HT-29 (cell line): Measurements from ENCODE around the gene STARD5. TPM values are rescaled to one million over a fixed set of nuclear protein-coding genes. Genes with fewer than 3 reads are reported as not detected.
A peak's percentile ranks its signal among the peaks of the same experiment; 100 is the strongest.
"Not testable (repeated sequence)": the region's sequence is repeated elsewhere in the genome, so short reads cannot be mapped to it uniquely, and the experiment has no call there.

Source experiments
- DNase-seq: peaks from one replicate; pipeline ENCODE4 v3.0.0-alpha.2; 2015; ENCODE audit warnings: low spot score
- total RNA-seq: library from RNA; depleted of rRNA; stranded (reverse); fragments of >200 nt; shearing (Covaris generic); gene quantifications from 2 replicates; pipeline ENCODE4 v1.2.3, GENCODE V29; 2014

Gene STARD5
- total RNA-seq, 1 experiment from 2014 or later, result 1.3 TPM

GRCh38 chr15:81337713-81338157 lies 13.8 kb upstream of the STARD5 start:
- DNase-seq, result no peak

GRCh38 chr15:81337241-81337640 lies 13.3 kb upstream of the STARD5 start:
- no peak for DNase-seq

GRCh38 chr15:81336568-81336967 lies 12.6 kb upstream of the STARD5 start:
- peak; percentile 17 for DNase-seq

GRCh38 chr15:81335631-81336030 lies 11.7 kb upstream of the STARD5 start:
- DNase-seq, result no peak

- DNase-seq, result no peak
These were observed 11.0 kb upstream of the STARD5 start for GRCh38 chr15:81334768-81335435.

GRCh38 chr15:81333363-81333762 lies 9.4 kb upstream of the STARD5 start:
- DNase-seq, result no peak

- no peak for DNase-seq
These were observed 8.4 kb upstream of the STARD5 start for GRCh38 chr15:81332326-81332725.

- no peak for DNase-seq
These were observed 7.7 kb upstream of the STARD5 start for GRCh38 chr15:81331600-81331999.

GRCh38 chr15:81331141-81331540 lies 7.2 kb upstream of the STARD5 start:
- DNase-seq, result not testable (repeated sequence)

GRCh38 chr15:81330366-81331090 lies 6.6 kb upstream of the STARD5 start:
- no peak for DNase-seq

GRCh38 chr15:81329446-81329845 lies 5.5 kb upstream of the STARD5 start:
- no peak for DNase-seq

- DNase-seq, result no peak
These were observed 3.6 kb upstream of the STARD5 start for GRCh38 chr15:81327516-81327915.

- no peak for DNase-seq
These were observed 2.7 kb upstream of the STARD5 start for GRCh38 chr15:81326466-81327212.

- DNase-seq, result no peak
These were observed 390 bp downstream of the STARD5 start for GRCh38 chr15:81323559-81323943.

GRCh38 chr15:81322676-81323253 lies 1.2 kb downstream of the STARD5 start:
- no peak for DNase-seq

- DNase-seq, result no peak
These were observed 2.3 kb downstream of the STARD5 start for GRCh38 chr15:81321667-81322066.

- DNase-seq, result no peak
These were observed 6.3 kb downstream of the STARD5 start for GRCh38 chr15:81317642-81318017.

GRCh38 chr15:81316267-81316666 lies 7.7 kb downstream of the STARD5 start:
- DNase-seq, result no peak

- DNase-seq, result no peak
These were observed 8.3 kb downstream of the STARD5 start for GRCh38 chr15:81315452-81316175.

- DNase-seq, result no peak
These were observed 9.6 kb downstream of the STARD5 start for GRCh38 chr15:81314378-81314777.

- DNase-seq, result no peak
These were observed 10.3 kb downstream of the STARD5 start for GRCh38 chr15:81313686-81314085.
